SK-N-MC (cell line): Measurements from ENCODE around the gene RAB28.

Experiments
- EZH2 ChIP-seq: fragments of 200-600 bp; sonication (generic); IDR thresholded peaks from one replicate; pipeline ENCODE4 v1.6.1; 2017; ENCODE audit warnings: antibody characterized with exemption
- FOXP2 ChIP-seq: optimal IDR thresholded peaks from 2 replicates; pipeline ENCODE3; 2011; ENCODE audit warnings: mild to moderate bottlenecking, moderate library complexity; ENCODE audit not compliant: insufficient read depth; ENCODE audit errors: extremely low read length, control extremely low read depth
- POLR2AphosphoS5 ChIP-seq: IDR thresholded peaks from 2 replicates; pipeline ENCODE4 v1.6.1; 2012; ENCODE audit warnings: mild to moderate bottlenecking, low read depth, low read length, borderline replicate concordance

DNA sequence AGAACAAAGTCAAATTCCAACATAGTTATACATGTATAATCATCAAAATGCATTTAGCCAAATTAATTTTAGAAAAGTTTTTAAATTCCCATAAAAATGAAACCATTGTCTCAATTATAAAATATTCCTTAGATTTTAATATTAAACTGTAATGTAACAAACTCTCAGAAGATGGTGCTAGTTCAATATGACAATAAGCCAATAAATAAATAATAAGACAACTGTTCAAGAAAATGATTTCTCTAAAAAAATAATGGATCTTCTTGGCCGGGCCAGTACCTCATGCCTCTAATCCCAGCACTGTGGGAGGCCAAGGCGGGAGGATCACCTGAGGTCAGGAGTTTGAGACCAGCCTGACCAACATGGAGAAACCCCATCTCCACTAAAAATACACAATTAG is 80.3 kb downstream of the RAB28 start:
- no peak for TF ChIP-seq FOXP2
- TF ChIP-seq POLR2AphosphoS5: no peak
- TF ChIP-seq EZH2: no peak
